Right cardiac atrium (tissue), 5 donors: Measurements from ENCODE around the gene ME2. TPM values are rescaled to one million over a fixed set of nuclear protein-coding genes. Genes with fewer than 3 reads are reported as not detected.
"Not testable (repeated sequence)": the region's sequence is repeated elsewhere in the genome, so short reads cannot be mapped to it uniquely, and the experiment has no call there.

Experiments used
- ATAC-seq, 2 donors: fragments of 200-7000 bp; cut with Tn5 transposase; one replicate each; pipeline versions ENCODE4 v1.8.0 to v1.9.1; 2020; ENCODE audit warnings: moderate library complexity in 2 of 2, mild to moderate bottlenecking in 1 of 2
- DNase-seq, 3 donors: peaks; one replicate each; pipeline ENCODE4 v3.0.0-alpha.2; 2020
- H3K27ac ChIP-seq: one replicate; pipeline ENCODE4 v1.5.1; 2013; ENCODE audit warnings: mild to moderate bottlenecking, low read length, control low read depth, moderate library complexity
- H3K27me3 ChIP-seq: one replicate; pipeline ENCODE4 v1.6.1; 2013; ENCODE audit not compliant: control insufficient read depth, insufficient read depth
- H3K4me1 ChIP-seq: one replicate; pipeline ENCODE4 v1.6.1; 2013; ENCODE audit warnings: low read length; ENCODE audit not compliant: control insufficient read depth, insufficient read depth
- H3K4me3 ChIP-seq: one replicate; pipeline ENCODE4 v1.5.1; 2013; ENCODE audit warnings: low read length, control low read depth
- H3K9me3 ChIP-seq: one replicate; pipeline ENCODE4 v1.6.1; 2013; ENCODE audit warnings: low read length; ENCODE audit not compliant: control insufficient read depth
- WGBS: extraction: QIAGEN DNeasy Blood & Tissue Kit; methylation state at CpG from one replicate; pipeline ENCODE4 v1.1.7; 2013; 5-methylcytosine and 5-hydroxymethylcytosine counted together
- intact Hi-C, 4 donors: fragments of 100-400 bp; cut with DNase I; formaldehyde crosslinking; loops; one replicate each; pipeline versions ENCODE4 v1.11.0 to v1.14.0; 2022 to 2023
- polyA plus RNA-seq: library from polyadenylated mRNA; stranded (reverse); fragments of 200-250 nt; gene quantifications from one replicate; pipeline ENCODE4 v1.2.3, GENCODE V29; 2013
- total RNA-seq, 4 donors: library from RNA; stranded (reverse); fragmentation: NEBNext Ultra II Directional; extraction: Animal tissue kit (Norgen Biotek cat#: 25700); gene quantifications; one replicate each; pipeline ENCODE4 v1.2.1, GENCODE V29; 2021
- donor health status: healthy with polysubstance abuse.
- donor health status: DM: no; HTN: yes; CAD: no.
- donor health status: DM: no; HTN: no; CAD: no.
- donor health status: DM: no; HTN: yes; CAD: no; lungs with severe emphysema.
- donor health status: DM: yes; HTN: yes; CAD: no.

ME2 gene
- total and polyA plus RNA-seq, 5 donors, result 91.0 to 126 (median 117) TPM

GRCh38 chr18:50994031-50994430, 115.1 kb downstream of the ME2 start:
- H3K27ac ChIP-seq, result no peak overlapping the region
- ATAC-seq (no peak), DNase-seq (no peak)
- no peaks in the 10 kb centered on the region for H3K27me3 ChIP-seq
- no peaks in the 10 kb centered on the region for H3K9me3 ChIP-seq
- intact Hi-C loops, result no loop called here
- H3K4me3 ChIP-seq, result no peak overlapping the region
- no peaks in the 10 kb centered on the region for H3K4me1 ChIP-seq
- WGBS, result 61% methylated on average over 2 of the region's 2 CpGs

DNA sequence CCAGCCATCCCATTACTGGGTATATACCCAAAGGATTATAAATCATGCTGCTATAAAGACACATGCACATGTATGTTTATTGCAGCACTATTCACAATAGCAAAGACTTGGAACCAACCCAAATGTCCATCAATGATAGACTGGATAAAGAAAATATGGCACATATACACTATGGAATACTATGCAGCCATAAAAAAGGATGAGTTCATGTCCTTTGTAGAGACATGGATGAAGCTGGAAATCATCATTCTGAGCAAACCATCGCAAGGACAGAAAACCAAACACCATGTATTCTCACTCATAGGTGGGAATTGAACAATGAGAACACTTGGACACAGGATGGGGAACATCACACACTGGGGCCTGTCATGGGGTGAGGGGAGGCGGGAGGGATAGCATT, 124.3 kb downstream of the ME2 start:
- H3K27ac ChIP-seq, intact Hi-C loops, H3K4me1 ChIP-seq, H3K27me3 ChIP-seq, H3K9me3 ChIP-seq, DNase-seq, ATAC-seq, H3K4me3 ChIP-seq: not testable (repeated sequence)
- WGBS, result 95% methylated on average over 2 of the region's 2 CpGs

Other genes with a start within 250 kb of the ME2 start
- 1 to 10 TPM; 5.2 to 8.7 (median 7.9) TPM for gene MRO, start 59.1 kb upstream of the ME2 start, total RNA-seq
- 5.8 TPM for gene MRO, start 59.1 kb upstream of the ME2 start, polyA plus RNA-seq
- gene ELAC1, start 88.9 kb downstream of the ME2 start, total RNA-seq, result 1 to 10 TPM; 4.9 to 8.6 (median 6.6) TPM
- gene ELAC1, start 88.9 kb downstream of the ME2 start, polyA plus RNA-seq, result 5.2 TPM
- gene SMAD4, start 151.1 kb downstream of the ME2 start, total RNA-seq, result 10 to 100 TPM; 85.8 to 98.2 (median 92.7) TPM
- gene SMAD4, start 151.1 kb downstream of the ME2 start, polyA plus RNA-seq, result 14.8 TPM